NCI-H345 treated with DMSO at 0.1 percent for 48 hours (cell line): Measurements from ENCODE around the gene TNFAIP8L3.

Experiments used
- DNase-seq: peaks from one replicate; lab custom pipeline; 2025; ENCODE audit not compliant: unreplicated experiment; lab: John Stamatoyannopoulos, UW

TNFAIP8L3 gene

GRCh38 chr15:51117270-51117669 lies 22.6 kb upstream of the TNFAIP8L3 start:
- DNase-seq, result no peak

GRCh38 chr15:51114437-51115119 lies 19.9 kb upstream of the TNFAIP8L3 start:
- no peak for DNase-seq

GRCh38 chr15:51112078-51112477 lies 17.4 kb upstream of the TNFAIP8L3 start:
- no peak for DNase-seq

GRCh38 chr15:51111061-51111460 lies 16.4 kb upstream of the TNFAIP8L3 start:
- DNase-seq, result no peak

GRCh38 chr15:51110171-51110570 lies 15.5 kb upstream of the TNFAIP8L3 start:
- no peak for DNase-seq

- DNase-seq, result no peak
Measured at GRCh38 chr15:51108933-51109550, 14.3 kb upstream of the TNFAIP8L3 start.

- DNase-seq, result no peak
Measured at GRCh38 chr15:51107612-51108011, 12.9 kb upstream of the TNFAIP8L3 start.

- no peak for DNase-seq
Measured at GRCh38 chr15:51106481-51106880, 11.8 kb upstream of the TNFAIP8L3 start.

- no peak for DNase-seq
Measured at GRCh38 chr15:51105430-51106016, 10.8 kb upstream of the TNFAIP8L3 start.

- no peak for DNase-seq
Measured at GRCh38 chr15:51104512-51104911, 9.8 kb upstream of the TNFAIP8L3 start.

- DNase-seq, result no peak
Measured at GRCh38 chr15:51103330-51103729, 8.6 kb upstream of the TNFAIP8L3 start.

- no peak for DNase-seq
Measured at GRCh38 chr15:51100785-51101489, 6.2 kb upstream of the TNFAIP8L3 start.

GRCh38 chr15:51099185-51099584 lies 4.5 kb upstream of the TNFAIP8L3 start:
- no peak for DNase-seq

- DNase-seq, result no peak
Measured at GRCh38 chr15:51098331-51098619, 3.6 kb upstream of the TNFAIP8L3 start.

- no peak for DNase-seq
Measured at GRCh38 chr15:51097553-51098330, 3.0 kb upstream of the TNFAIP8L3 start.

GRCh38 chr15:51096976-51097375 lies 2.3 kb upstream of the TNFAIP8L3 start:
- no peak for DNase-seq

- DNase-seq, result no peak
Measured at GRCh38 chr15:51095681-51096331, 1.1 kb upstream of the TNFAIP8L3 start.

GRCh38 chr15:51093839-51094605 lies 684 bp downstream of the TNFAIP8L3 start:
- DNase-seq, result no peak

GRCh38 chr15:51093488-51093838 lies 1.2 kb downstream of the TNFAIP8L3 start:
- DNase-seq, result no peak

GRCh38 chr15:51092480-51093040 lies 2.1 kb downstream of the TNFAIP8L3 start:
- DNase-seq, result no peak
